ENCODE data around the gene KIF9.
A peak's percentile ranks its signal among the peaks of the same experiment; 100 is the strongest.
"Not testable (repeated sequence)": the region's sequence is repeated elsewhere in the genome, so short reads cannot be mapped to it uniquely, and the experiment has no call there.

Gene KIF9, protein sequence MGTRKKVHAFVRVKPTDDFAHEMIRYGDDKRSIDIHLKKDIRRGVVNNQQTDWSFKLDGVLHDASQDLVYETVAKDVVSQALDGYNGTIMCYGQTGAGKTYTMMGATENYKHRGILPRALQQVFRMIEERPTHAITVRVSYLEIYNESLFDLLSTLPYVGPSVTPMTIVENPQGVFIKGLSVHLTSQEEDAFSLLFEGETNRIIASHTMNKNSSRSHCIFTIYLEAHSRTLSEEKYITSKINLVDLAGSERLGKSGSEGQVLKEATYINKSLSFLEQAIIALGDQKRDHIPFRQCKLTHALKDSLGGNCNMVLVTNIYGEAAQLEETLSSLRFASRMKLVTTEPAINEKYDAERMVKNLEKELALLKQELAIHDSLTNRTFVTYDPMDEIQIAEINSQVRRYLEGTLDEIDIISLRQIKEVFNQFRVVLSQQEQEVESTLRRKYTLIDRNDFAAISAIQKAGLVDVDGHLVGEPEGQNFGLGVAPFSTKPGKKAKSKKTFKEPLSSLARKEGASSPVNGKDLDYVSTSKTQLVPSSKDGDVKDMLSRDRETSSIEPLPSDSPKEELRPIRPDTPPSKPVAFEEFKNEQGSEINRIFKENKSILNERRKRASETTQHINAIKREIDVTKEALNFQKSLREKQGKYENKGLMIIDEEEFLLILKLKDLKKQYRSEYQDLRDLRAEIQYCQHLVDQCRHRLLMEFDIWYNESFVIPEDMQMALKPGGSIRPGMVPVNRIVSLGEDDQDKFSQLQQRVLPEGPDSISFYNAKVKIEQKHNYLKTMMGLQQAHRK

DNA sequence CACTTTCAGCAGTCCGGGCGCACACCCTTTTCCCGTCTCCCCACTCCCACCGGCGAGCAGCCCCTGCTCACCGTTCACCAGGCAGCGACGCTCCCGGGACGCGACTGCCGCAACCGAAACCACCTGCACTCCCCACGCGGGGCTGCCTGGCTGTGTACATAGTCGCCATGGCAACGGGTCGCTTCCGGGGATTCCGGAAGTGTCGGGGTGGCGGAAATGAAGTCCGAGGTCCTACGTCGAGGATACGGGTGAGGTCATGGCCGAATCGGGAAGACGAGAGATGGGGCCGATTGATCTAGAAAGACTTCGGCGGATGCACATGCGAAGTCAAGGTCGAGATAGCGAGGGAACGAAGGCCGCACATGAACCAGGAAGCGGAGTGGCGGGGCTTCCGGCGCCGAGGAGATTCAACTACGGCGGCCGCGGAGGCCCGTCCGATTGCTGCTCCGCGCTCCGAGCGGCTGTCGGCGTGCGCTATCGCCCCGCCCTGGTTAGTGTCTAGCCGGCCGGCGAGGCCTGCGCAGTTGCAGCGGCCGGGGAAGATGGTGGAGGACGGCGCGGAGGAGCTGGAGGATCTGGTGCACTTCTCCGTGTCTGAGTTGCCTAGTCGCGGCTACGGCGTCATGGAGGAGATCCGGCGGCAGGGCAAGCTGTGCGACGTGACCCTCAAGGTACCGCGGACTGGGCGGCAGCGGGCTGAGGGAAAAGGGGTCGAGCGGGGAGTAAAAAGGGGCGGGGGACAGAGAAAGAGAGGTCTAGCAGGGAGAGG, at the start of gene KIF9, which contains the start of gene KLHL18:
Gene KIF9 (minus strand): TSS at position 376 of the 769 bp plus-strand sequence. CDS start 5,425 bp downstream, outside the sequence.
Gene KLHL18 (plus strand): TSS at position 521 of the 769 bp plus-strand sequence. CDS start 22 bp downstream, at position 543.
- intact Hi-C loops (cut with DNase I), result loop anchor here (1.0 to 10.0 kb wide), 3 partner anchors 102 to 305 kb away; partner anchors contain the start of genes CCDC12, NBEAL2, PTPN23 and SETD2

DNA sequence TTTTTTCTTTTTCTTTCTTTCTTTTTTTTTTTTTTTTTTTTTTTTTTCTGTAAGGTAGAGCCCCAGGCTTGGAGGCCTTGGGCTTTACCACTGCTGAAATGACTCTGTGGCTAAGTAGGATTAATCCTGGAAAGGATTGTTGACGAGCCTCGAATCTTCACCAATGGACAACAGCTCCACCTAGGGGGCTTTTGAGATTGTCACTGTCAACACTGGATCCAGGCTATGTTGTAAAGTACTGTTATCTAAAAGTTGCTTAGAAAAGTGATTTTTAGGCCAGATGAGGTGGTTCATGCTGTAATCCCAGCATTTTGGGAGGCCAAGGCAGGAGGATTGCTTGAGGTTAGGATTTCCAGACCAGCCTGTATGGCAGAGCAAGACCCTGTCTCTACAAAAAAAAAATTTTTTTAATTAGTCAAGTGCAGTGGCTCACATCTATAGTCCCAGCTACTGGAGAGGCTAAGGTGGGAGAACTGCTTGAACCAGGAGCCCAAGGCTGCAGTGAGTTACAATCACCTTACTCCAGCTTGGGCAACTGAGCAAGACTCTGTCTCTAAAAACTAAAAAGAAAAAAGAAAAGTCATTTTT, 41.8 kb upstream of the KIF9 start:
- intact Hi-C loops (cut with DNase I), result loop anchor here (2.0 to 5.0 kb wide), 2 partner anchors 74 to 397 kb away; no protein-coding TSS in a partner anchor
- peak in 6 of 10 donors; percentile 27 to 88 (median 56) for DNase-seq

More for the DNA sequence above, at the start of gene KIF9, which contains the start of gene KLHL18:
- DNase-seq, result peak; percentile 88 to 98 (median 93)

DNA sequence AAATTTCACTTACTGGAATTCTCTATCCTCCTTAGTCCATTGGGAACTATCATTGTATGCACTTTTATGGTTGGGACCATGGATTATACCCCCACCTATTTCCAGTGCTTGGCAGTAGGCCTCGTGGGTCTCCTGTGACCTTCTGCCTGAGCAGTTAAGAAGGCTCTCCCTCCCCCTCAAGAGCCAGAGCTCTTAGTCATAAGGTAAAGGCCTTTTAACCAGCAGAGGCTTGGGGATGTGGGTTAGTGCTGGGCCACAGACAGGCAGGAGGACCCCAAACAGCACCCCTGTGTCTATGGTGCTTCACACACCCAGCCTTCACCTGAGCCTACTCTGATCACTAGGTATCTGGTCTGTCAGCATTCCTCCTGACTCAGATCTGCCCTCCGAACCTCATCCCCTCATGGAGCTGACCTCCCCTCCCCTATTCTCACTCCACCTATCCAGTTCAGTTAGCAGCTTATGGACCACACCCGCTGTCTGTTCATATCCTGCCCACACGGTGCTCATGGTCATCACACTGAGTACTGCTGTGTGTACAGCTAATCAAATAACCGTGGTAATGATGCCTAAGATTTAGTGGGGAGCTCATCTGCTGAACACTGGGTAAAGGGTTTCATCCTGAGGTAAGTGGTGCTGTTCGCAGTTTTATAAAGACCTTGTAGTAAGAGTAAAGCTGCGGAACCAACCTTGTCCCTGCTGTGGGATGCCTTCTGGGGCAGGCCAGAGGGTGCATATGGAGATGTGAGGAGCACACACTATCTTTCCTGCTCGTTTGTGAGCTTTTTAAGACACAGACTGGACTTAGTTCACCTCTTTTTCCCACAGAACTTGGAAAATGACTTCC, 41.1 kb upstream of the KIF9 start:
- no peak for DNase-seq
- intact Hi-C loops (cut with DNase I), result loop anchor here (2.0 to 5.0 kb wide), 2 partner anchors 73 to 396 kb away; no protein-coding TSS in a partner anchor

DNA sequence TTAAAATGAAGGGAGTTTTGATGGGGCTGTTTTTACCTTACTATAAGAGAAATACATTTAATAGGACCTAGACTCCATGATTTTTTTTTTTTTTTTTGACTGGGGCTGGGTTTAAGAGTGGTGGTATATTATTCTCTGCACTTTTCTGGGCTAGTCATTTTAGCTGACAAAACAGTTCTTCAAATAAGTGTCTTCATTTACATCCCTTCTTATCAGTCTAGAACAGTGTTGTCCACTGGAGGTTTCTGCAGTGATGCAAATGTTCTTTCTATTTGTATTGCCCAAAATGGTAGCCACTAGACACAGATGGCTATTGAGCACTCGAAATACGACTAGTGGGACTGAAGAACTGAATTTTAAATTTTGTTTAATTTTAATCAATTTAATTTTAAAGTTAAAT, 37.4 kb upstream of the KIF9 start:
- intact Hi-C loops (cut with DNase I), result loop anchor here (5.0 kb wide), 1 partner anchor 393 kb away; no protein-coding TSS in a partner anchor
- no peak for DNase-seq

DNA sequence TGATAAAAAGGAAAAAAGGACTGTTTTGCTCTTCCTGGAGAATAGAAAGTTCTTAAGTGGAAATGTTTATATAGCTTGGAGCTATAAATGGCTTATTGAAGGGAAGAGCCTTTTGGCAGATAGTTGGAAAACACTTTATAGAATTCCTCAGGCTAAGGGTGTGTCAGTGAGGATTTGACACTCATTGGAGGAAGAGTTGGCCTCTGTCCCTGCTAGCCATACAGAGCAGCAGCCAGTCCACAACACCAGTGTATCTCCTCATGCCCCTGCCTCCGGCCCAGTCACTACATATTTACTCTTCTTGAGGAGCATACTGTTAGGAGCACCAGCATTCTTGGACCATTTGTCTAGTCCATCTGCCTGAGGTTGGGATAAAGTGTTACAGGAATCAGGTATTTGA, 36.3 kb upstream of the KIF9 start:
- intact Hi-C loops (cut with DNase I), result no loop called here

DNA sequence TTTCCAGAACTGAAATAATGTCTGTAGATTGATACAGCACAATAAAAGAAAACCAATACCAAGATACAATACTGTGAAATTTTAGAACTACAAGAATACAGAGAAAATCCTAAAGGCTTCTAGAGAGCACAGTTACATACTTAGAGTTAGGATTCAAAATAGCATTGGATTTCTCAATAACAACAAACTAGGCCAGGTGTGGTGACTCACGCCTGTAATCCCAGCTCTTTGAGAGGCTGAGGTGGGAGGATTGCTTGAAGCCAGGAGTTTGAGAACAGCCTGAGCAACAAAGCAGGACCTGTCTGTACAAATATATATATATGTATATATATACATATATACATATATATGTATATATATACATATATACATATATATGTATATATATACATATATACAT, 33.6 kb upstream of the KIF9 start:
- intact Hi-C loops (cut with DNase I), result not testable (repeated sequence)
- DNase-seq, result peak in 1 of 10 donors; percentile 13

More for the DNA sequence above, 36.3 kb upstream of the KIF9 start:
- DNase-seq, result no peak

DNA sequence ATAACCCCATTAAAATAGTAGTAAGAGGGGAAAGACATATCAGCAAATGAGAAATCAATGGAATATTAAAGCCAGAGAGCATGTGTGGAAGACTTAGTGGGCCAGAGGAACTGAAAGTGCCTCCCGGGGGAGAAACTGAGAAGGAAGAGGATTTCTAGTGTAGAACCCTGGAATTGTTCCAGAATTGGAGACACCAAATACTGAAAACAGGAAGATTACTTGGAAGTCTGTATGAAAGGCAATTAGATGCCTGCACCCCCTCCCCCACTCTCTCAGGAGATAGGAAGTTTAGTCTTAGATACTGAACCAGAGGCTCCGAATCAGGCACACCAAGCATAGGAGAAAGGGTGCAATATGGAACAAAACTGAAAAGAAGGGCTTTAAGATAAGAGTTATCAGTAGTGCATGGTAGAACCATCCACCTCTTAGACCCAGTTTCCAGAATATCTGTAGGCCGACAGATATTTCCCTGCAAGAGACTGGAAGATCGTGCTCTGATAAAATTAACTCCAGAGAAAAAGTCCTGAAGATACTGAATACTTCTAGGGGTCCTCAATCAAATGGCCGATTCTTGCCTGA, 32.6 kb upstream of the KIF9 start:
- DNase-seq, result no peak

DNA sequence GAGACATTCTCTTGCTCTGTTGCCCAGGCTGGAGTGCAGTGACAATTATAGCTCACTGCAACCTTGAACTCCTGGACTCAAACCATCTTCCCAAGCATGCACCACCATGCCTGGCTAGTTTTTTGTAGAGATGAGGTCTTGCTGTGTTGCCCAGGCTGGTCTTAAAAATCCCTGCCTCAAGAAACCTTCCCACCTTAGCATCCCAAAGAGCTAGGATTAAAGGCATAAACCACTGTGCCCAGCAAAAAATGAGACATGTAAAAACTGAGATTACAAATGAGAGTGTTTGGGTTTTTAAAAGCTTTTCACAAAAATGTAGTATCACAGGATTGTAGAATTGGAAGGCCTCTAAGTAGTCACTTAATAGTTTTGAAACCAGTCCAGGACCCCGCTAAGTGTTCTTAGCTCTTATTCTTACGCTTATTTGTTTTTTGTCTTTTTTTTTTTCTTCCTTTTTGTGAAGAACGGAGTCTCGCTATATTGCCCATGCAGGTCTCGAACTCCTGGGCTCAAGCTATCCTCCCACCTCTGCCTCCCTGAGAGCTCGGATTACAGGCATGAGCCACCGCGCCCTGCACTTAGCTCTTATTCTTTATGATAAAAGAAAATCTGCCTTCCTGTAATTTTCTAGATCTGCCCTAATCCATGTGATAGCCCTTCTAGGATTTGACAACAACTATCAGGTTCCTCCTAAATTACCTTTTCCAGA, 31.6 kb upstream of the KIF9 start:
- intact Hi-C loops (cut with DNase I), result no loop called here

More for the DNA sequence above, 32.6 kb upstream of the KIF9 start:
- intact Hi-C loops (cut with DNase I), result no loop called here

DNA sequence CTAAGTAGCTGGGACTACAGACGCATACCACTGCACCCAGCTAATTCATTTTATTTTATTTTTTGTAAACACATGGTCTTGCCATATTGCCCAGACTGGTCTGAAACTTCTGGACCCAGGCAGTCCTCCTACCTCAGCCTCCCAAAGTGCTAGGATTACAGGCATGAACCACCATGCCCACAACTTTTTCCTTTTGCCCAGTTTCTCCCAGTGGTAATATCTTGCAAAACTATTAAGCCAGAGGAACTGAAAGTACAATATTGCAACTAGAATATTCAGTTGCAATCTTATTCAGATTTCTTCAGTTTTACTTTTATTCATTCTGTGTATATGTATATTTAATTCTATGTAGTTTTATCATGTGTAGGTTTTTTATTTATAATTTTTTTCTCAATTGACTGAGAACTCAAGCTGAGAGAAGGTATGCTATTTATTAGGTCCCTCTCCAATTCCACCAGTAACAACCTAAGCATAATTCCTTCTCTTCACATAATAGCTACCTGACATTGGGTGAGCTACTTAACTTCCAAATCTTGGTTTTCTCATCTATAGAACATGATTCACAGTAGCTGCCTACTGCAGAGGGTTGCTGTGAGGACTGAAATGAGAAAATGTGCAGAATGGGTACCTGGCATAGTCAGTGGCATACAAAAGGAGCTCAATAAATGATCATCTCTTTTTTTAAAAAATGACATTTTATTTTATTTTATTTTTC, 30.9 kb upstream of the KIF9 start:
- intact Hi-C loops (cut with DNase I), result no loop called here
- no peak for DNase-seq

More for the DNA sequence above, 31.6 kb upstream of the KIF9 start:
- DNase-seq, result no peak

DNA sequence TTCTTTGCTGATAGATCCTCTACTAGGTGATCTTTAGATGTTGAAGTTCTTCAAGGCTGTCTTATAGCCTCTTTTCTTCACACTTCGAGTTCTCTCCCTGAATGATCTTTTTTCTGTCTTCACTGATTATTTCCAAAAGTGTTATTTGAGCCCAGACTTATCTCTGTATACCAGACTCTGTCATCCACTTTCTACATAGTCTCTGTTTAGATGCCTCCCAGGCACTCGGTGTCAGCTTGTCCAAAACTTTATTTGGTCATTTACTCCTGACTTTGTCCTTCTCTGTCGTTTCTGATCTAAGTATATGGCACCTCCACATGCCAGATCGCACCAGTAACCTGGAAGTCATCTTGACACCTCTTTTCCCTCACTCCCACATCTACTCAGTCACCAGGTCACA, 27.8 kb upstream of the KIF9 start:
- intact Hi-C loops (cut with DNase I), result no loop called here
- DNase-seq, result no peak

DNA sequence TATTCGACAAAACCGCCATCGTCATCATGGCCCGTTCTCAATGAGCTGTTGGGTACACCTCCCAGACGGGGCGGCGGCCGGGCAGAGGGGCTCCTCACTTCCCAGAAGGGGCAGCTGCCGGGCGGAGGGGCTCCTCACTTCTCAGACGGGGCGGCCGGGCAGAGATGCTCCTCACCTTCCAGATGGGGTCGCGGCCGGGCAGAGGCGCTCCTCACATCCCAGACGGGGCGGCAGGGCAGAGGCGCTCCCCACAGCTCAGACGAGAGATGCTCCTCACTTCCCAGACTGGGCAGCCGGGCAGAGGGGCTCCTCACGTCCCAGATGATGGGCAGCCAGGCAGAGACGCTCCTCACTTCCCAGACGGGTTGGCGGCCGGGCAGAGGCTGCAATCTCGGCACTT, 26.6 kb upstream of the KIF9 start:
- intact Hi-C loops (cut with DNase I); DNase-seq: not testable (repeated sequence)

DNA sequence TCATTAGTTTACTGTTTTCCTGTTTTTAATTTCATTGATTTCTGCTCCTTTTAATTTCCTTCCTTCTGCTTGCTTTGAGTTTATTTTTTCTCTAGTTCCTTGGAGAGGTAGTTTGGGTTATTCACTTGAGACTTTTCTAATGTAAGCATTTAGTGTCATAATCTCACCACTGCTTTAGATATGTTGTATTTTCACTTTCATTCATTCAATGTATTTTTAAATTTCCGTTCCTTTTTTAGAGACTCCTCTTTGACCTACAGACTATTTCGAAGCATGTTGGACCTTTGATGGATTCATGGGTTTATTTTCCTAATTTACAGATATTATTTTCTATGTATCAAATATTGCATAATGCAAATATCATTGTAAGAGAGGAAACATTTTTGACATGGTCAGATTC, 23.4 kb upstream of the KIF9 start:
- no peak for DNase-seq
- intact Hi-C loops (cut with DNase I), result no loop called here

DNA sequence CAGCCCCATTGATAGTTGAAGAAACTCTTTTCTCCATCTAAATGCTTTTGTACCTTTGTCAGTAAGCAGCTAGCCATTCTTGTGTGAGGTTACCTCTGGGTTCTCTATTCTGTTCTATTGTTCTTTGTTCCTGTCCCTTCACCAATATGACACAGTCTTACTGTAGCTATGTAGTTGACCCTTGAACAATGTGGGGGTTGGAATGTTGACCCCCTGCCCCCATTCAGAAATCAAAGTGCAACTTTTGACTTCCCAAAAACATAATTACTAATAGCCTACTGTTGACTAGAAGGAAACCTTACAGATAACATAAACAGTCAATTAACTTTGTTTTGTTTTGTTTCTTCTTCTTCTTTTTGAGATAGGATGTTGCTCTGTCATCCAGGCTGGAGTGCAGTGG, 18.9 kb upstream of the KIF9 start:
- intact Hi-C loops (cut with DNase I), result no loop called here
- DNase-seq, result no peak

DNA sequence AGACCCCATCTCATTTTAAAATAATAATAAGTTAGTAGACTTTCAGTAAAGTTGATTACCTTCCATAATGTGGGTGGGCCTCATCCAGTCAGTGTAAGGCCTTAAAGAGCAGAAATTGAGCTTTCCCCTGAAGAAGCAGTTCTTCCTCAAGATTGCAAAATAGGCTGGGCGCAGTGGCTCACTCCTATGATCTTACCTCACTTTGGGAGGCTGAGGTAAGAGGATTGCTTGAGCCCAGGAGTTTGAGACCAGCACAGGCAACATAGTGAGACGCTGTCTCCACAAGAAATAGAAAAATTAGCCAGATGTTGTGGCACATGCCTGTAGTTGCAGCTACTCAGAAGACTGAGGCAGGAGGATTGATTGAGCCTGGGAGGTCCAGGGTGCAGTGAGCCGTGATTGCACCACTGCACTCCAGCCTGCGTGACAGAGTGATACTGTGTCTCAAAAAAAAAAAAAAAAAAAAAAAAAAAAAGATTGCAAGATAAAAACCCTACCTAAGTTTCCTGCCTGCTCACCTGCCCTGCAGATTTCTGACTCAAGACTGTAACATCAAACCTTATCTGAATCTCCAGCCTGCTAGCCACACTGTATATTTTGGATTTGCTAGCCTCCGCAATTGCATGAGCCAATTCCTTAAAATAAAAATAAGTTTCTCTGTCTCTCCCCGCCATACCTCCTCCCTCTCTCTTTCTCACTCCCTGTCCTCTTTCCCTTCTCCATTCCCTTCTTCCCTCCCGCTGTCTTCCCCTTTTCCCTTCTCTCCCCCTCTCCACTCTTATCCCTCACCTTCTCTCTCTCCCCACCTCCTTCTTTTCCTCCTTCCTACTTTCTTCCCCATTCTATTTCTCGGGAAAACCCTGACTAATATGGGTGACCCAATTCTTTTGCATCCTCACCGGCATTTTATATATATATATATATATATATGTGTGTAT, 17.1 kb upstream of the KIF9 start:
- no peak for DNase-seq
- intact Hi-C loops (cut with DNase I), result no loop called here

DNA sequence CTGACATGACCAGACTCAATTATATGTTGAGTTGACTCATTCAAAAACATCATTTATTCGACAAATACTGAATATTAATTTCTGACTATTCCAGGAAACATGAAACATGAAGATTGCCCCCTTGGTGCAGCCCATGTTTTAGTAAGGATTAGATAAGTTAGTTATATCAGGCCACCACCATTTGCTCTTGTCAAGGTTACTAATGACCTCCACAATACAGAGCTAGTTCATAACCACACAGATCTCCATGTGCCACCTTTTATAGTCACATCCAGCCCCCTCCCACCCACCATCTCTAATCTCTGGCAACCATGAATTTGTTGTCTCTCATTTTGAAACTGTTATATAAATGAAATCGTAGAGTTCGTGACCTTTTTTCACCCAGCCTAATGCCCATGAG, 15.8 kb upstream of the KIF9 start:
- intact Hi-C loops (cut with DNase I), result no loop called here
- DNase-seq, result no peak

Data from posterior cingulate gyrus (tissue), 11 donors.